Measurements from ENCODE around the gene PHLDA2.

The PHLDA2 gene

DNA sequence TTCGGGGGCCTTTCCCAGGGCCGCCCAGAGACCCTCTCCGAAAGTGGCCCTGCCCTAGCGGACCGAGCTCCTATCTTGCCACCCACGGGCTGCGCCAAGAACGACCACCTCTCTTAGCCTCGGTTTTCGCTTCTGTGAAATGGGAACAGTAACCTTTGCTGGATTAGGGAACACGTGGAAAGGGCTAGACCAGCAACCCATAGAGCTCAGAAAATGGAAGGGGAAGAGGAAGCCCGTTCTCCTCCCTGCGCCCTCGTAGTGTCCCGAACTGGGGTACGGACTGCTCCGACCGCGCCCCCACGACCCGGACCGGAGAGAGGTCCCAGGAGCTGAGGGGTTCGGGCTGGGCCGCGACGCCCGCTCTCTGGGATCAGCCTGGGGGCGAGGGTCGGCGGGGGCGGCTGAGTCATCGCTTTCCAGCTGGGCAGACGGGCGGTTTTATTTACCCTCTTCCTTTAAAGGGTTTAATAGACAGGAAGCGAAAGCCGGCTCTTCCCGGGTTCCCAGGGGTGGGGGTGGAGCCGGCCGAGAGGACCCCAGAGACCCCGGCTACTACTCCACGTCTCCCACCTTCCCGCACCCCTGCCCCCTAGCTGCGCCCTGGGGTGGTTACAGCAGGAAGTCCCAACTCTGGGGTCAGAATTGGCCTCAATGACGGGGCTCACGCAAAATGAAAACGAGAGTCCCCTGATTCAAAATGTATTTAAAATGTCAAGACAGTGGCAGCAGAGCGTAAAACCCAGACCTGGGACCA, 907 bp upstream of the PHLDA2 start:
- DNase-seq (ENCODE audit: low read depth) = no peak

GRCh38 chr11:2929531-2929949, 320 bp upstream of the PHLDA2 start:
- no peak for DNase-seq (ENCODE audit: low read depth)

- DNase-seq (ENCODE audit: low read depth) = no peak
These were observed 1.2 kb downstream of the PHLDA2 start for GRCh38 chr11:2927851-2928604.

- no peak for DNase-seq (ENCODE audit: low read depth)
These were observed 2.0 kb downstream of the PHLDA2 start for GRCh38 chr11:2927121-2927800.

DNA sequence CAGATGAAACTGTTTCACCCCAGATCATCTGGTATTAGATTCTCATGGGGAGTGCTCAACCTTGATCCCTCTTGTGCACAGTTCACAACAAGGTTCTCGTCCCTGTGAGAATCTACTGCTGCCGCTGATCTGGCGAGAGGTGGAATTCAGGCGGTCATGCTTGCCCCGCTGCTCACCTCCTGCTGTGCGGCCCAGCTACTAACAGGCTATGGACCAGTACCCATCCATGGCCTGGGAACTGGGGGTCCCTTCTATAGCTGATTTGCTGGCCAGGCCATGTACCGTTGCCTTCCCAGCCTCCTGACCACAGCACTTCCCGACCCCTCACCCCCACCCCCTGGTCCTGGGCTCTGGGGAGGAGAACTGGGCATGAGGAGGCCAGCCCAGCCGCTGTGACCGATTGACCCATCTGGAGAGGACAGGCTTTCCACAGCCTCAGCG, 2.6 kb downstream of the PHLDA2 start:
- no peak for DNase-seq (ENCODE audit: low read depth)

DNA sequence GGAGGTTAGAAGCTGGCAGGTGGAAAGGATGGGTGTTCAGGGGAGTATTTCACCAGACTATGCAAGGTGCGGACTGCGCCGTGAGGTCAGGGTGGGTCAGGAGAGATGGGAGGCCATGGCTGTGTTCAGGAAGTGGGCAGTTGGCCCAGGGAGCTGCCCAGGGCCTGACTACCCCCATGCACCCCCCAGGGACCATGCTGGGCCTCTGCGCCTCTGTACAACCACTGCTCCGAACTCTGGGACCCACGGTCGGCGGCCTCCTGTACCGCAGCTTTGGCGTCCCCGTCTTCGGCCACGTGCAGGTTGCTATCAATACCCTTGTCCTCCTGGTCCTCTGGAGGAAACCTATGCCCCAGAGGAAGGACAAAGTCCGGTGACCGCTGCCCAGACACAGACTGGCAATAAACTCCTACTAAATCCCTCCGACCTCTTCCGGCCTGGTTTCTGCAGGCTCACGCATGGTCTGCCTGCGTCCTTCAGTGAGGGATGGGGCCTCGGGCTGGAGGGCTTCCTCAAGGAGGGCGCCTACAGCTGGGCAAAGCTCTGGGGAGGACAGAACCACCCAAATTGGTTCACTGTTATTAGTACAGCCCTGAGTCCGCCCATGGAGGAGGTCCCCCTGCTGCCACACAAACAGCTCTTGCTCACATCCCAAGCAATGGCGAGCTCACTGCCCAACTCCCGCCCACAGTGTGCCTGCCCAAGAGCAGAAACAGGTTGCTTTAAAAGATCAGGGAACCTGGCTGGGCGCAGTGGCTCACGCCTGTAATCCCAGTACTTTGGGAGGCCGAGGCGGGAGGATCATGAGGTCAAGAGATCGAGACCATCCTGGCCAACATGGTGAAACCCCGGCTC, 4.2 kb downstream of the PHLDA2 start:
- no peak for DNase-seq (ENCODE audit: low read depth)

DNA sequence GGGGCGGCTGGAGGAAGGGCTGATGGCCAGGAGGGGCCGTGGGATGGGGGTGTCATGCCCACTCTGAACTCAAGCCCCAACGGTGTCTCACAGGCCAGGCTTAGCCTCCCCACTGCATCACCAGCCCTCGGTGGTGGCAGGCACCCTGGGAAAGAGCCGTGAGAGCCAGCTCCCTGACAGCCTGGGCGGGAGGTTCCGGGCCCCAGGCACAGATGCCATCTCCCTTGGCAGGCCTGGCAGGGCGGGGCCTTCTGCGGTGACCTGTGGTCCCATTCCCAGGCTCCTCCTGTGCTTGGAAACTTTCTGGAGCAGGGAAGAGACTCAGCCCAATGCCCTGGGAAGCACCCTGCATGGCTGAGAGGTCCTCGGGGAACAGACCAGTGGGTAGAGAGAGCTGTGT, 4.8 kb downstream of the PHLDA2 start:
- no peak for DNase-seq (ENCODE audit: low read depth)

- no peak for DNase-seq (ENCODE audit: low read depth)
These were observed 5.5 kb downstream of the PHLDA2 start for GRCh38 chr11:2923446-2924375.

DNA sequence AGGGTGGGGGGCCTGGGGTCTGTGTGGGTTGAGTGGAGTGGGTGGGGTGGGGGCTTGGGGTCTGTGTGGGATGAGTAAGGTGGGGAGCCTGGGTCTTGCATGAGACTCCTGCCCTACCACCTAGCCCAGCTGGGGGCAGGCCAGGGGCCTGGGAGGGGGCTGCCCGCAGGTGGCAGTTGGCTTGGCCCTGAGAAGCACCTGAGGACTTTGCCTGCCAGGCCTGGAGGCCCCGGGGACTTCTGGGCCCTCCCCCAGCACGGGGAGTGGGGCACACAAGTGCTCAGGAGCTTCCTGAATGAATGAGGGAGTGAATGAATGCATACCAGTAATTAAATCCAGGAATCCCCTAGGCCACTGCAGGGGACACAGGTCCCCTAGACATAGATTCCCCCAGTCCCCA, 6.6 kb downstream of the PHLDA2 start:
- DNase-seq (ENCODE audit: low read depth) = no peak

DNA sequence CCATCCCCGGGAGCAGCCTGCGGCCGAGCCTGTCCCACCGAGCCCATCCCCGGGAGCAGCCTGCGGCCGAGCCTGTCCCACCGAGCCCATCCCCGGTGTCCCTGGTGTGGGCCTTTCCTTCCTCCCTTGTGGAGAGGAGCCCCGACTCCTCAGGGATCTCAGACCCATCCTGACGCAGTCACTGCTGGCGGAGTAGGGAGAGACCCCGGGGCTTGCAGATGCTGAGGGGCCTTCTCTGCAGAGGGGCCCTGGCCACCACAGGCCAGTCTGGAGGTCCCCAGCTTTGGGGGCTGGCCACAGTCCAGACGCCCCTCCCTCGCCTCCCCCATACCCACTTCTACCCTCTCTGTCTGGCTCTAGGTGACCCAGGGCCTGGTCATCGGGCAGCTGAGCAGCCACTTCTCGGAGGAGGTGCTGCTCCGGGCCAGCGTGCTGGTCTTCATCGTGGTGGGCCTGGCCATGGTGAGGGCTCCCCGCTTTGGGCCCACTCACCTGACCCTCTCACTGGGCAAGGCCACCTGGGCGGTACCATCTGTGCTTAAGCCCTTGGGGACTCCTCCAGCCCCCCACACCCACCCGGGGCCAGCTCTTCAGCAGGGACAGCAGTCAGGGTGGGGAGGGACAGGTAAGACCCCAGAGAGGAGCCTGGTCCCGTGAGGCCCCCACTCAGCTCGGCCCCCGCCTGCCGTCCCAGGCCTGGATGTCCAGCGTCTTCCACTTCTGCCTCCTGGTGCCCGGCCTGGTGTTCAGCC, 7.3 kb downstream of the PHLDA2 start:
- no peak for DNase-seq (ENCODE audit: low read depth)

- DNase-seq (ENCODE audit: low read depth) = no peak
These were observed 8.0 kb downstream of the PHLDA2 start for GRCh38 chr11:2921261-2921660.

DNA sequence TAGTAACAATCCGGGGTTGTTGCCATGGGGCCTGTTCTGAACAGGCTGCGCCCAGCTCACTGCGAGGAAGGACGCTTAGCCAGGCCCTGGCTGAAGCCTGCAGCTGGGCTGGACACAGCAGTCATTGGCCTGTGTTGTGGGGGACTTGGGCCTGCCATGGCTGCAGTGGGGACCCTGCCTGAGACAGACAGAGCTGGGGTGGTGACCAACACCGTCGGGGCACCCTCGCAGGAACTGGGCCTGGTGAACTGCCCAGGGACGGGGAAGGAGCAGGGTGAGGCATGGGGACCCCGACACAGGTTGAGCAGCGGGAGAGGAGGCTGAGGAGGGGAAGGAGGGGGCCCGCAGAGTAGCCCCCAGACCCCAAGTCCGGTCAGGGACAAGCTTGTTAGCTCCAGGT, 8.9 kb downstream of the PHLDA2 start:
- no peak for DNase-seq (ENCODE audit: low read depth)

GRCh38 chr11:2919837-2920236, 9.4 kb downstream of the PHLDA2 start:
- DNase-seq (ENCODE audit: low read depth) = no peak

DNA sequence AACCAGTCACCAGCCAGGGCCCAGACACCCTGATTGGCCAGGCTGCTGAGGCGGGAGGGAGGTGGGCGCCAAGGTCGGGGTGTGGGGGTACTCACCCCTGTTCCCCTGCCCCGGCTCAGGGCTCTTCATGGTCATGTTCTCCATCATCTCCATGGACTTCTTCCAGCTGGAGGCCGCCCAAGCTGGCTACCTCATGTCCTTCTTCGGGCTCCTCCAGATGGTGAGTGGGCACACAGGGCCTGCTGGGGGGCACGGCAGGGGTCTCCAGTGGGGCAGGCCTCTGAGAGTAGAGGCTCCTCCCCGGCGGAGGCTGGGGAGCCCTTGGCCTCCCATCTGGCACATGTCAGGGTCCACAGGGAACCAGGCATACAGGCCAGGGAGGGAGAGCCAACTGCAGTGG, 10.0 kb downstream of the PHLDA2 start:
- no peak for DNase-seq (ENCODE audit: low read depth)

DNA sequence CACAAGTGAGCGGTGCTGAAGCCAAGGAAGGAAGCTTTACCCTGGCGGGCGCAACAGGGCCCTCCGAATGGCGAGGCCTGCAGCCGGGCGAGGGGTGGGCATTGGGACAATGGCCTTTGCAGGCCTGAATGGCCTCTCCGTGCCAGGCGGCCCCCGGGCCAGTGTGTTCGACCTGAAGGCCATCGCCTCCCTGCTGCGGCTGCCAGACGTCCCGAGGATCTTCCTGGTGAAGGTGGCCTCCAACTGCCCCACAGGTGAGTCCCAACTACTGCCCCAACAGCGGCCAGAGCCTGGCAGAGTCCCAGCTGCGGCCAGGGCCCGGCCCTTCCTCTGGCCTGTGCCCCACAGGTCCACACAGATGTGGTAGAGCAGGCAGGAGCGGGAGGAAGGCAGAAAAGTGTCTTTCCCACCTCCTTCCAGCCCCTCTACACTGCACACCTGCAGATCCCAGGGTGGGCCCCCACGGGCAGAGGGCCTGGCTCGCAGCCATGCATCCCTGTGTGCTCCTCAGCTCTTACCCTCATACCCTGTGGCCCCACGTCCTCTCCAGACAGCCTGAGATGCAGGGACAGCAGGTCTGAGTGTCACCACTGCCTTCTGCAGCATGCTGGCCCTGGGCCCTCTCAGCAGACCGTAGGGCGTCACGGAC, 11.3 kb downstream of the PHLDA2 start:
- no peak for DNase-seq (ENCODE audit: low read depth)

- no peak for DNase-seq (ENCODE audit: low read depth)
These were observed 12.2 kb downstream of the PHLDA2 start for GRCh38 chr11:2916892-2917645.

GRCh38 chr11:2916114-2916891, 12.9 kb downstream of the PHLDA2 start:
- no peak for DNase-seq (ENCODE audit: low read depth)

GRCh38 chr11:2915473-2915872, 13.7 kb downstream of the PHLDA2 start:
- no peak for DNase-seq (ENCODE audit: low read depth)
